SK-N-SH treated with all-trans-retinoic acid at 6 μM for 48 hours (cell line): ENCODE measurements around the gene EFCAB14.

ENCODE experiments used
- ARNTL ChIP-seq: fragments of 450-650 bp; formaldehyde crosslinking; IDR thresholded peaks from 2 replicates; pipeline ENCODE4 v1.5.0; 2020; ENCODE audit warnings: low read depth, mild to moderate bottlenecking, moderate library complexity, borderline replicate concordance
- CREB5 ChIP-seq: fragments of 250-450 bp; sonication (Bioruptor Pico); IDR thresholded peaks from 2 replicates; pipeline ENCODE4 v1.5.1; 2020; ENCODE audit warnings: low read depth, mild to moderate bottlenecking, moderate library complexity
- CSRNP3 ChIP-seq: fragments of 250-450 bp; sonication (Bioruptor Pico); IDR thresholded peaks from 2 replicates; pipeline ENCODE4 v1.5.1; 2021; ENCODE audit warnings: mild to moderate bottlenecking, moderate library complexity
- ESRRG ChIP-seq: fragments of 250-450 bp; sonication (Bioruptor Pico); IDR thresholded peaks from 2 replicates; pipeline ENCODE4 v1.6.1; 2021; ENCODE audit warnings: mild to moderate bottlenecking
- GLIS3 ChIP-seq: fragments of 250-450 bp; sonication (Bioruptor Pico); IDR thresholded peaks from 2 replicates; pipeline ENCODE4 v1.5.0; 2020; ENCODE audit warnings: mild to moderate bottlenecking, moderate library complexity
- PATZ1 ChIP-seq: fragments of 250-450 bp; sonication (Bioruptor Pico); IDR thresholded peaks from 2 replicates; pipeline ENCODE4 v1.8.0; 2020; ENCODE audit warnings: mild to moderate bottlenecking, moderate library complexity, borderline replicate concordance
- POU6F1 ChIP-seq: fragments of 250-450 bp; sonication (Bioruptor Pico); IDR thresholded peaks from 2 replicates; pipeline ENCODE4 v1.8.0; 2021; ENCODE audit warnings: low read depth, mild to moderate bottlenecking, moderate library complexity, borderline replicate concordance
- RARB ChIP-seq: fragments of 250-450 bp; sonication (Bioruptor Pico); IDR thresholded peaks from 2 replicates; pipeline ENCODE4 v1.8.0; 2021; ENCODE audit warnings: mild to moderate bottlenecking, moderate library complexity
- TCF4 ChIP-seq: fragments of 250-450 bp; sonication (Bioruptor Pico); IDR thresholded peaks from 2 replicates; pipeline ENCODE4 v1.8.0; 2021; ENCODE audit warnings: mild to moderate bottlenecking, moderate library complexity, borderline replicate concordance
- ZC3H10 ChIP-seq: fragments of 250-450 bp; sonication (Bioruptor Pico); IDR thresholded peaks from 2 replicates; pipeline ENCODE4 v1.5.1; 2021; ENCODE audit warnings: mild to moderate bottlenecking, moderate library complexity
- ZNF565 ChIP-seq: fragments of 450-650 bp; formaldehyde crosslinking; conservative IDR thresholded peaks from 2 replicates; pipeline ENCODE4 v1.5.0; 2020; ENCODE audit warnings: low read depth, mild to moderate bottlenecking, moderate library complexity
- ZNF70 ChIP-seq: fragments of 450-650 bp; formaldehyde crosslinking; IDR thresholded peaks from 2 replicates; pipeline ENCODE4 v1.5.0; 2020; ENCODE audit warnings: mild to moderate bottlenecking, moderate library complexity

GRCh38 chr1:46687093-46687659 is 31.7 kb downstream of the EFCAB14 start:
- no peak for TF ChIP-seq RARB (CRISPR knock-in tag)
- TF ChIP-seq CREB5 (CRISPR knock-in tag), result no peak
- no peak for TF ChIP-seq ARNTL (CRISPR knock-in tag)
- TF ChIP-seq PATZ1, result no peak
- TF ChIP-seq ESRRG (CRISPR knock-in tag), result no peak
- TF ChIP-seq CSRNP3, result no peak
- no peak for TF ChIP-seq POU6F1 (CRISPR knock-in tag)
- TF ChIP-seq ZC3H10 (CRISPR knock-in tag), result no peak
- no peak for TF ChIP-seq ZNF70 (CRISPR knock-in tag)
- no peak for TF ChIP-seq TCF4 (CRISPR knock-in tag)
- TF ChIP-seq ZNF565 (CRISPR knock-in tag), result no peak
- TF ChIP-seq GLIS3 (CRISPR knock-in tag), result no peak
